Transverse colon (tissue), 4 donors: ENCODE results near the gene LRRC4C.

Experiments
- CTCF ChIP-seq, 5 experiments: fragments of 200-600 bp in 3 of 5; fragments of 450-650 bp in 2 of 5; sonication (generic) in 3 of 5; IDR thresholded peaks; 1 replicate in 2 of 5; 2 replicates in 3 of 5; pipeline ENCODE4 v1.5.1; 2016 to 2017; ENCODE audit warnings: antibody characterized with exemption in 5 of 5, inconsistent platforms in 3 of 5, mild to moderate bottlenecking in 2 of 5, moderate library complexity in 1 of 5
- EP300 ChIP-seq: sonication (generic); formaldehyde crosslinking; IDR thresholded peaks from one replicate; pipeline ENCODE4 v1.6.1; 2017; ENCODE audit warnings: antibody characterized with exemption, low read depth
- POLR2A ChIP-seq: fragments of 450-650 bp; IDR thresholded peaks from one replicate; pipeline ENCODE4 v1.6.1; 2016; ENCODE audit warnings: antibody characterized with exemption, mild to moderate bottlenecking, moderate library complexity
- POLR2AphosphoS5 ChIP-seq, 3 donors: sonication (generic); formaldehyde crosslinking; IDR thresholded peaks; one replicate each; pipeline ENCODE4 v1.6.1; 2016; ENCODE audit warnings: antibody characterized with exemption in 3 of 3

- no peak for TF ChIP-seq POLR2AphosphoS5 (IDR thresholded peaks at IDR 0.05)
- no peak for TF ChIP-seq CTCF (IDR thresholded peaks at IDR 0.05)
- TF ChIP-seq EP300 = no peak
- no peak for TF ChIP-seq POLR2A
Observed at GRCh38 chr11:41010361-41011050, 448.9 kb downstream of the LRRC4C start.
